ENCODE results near the gene CTBP1. TPM values are rescaled to one million over a fixed set of nuclear protein-coding genes. Genes with fewer than 3 reads are reported as not detected.
"Not testable (repeated sequence)": the region's sequence is repeated elsewhere in the genome, so short reads cannot be mapped to it uniquely, and the experiment has no call there.

Gene CTBP1
- total RNA-seq, 1 donor from 2014 or later = 203 TPM

GRCh38 chr4:1244081-1244977, 4.6 kb downstream of the CTBP1 start:
- H3K36me3 Mint-ChIP-seq (ENCODE audit: low read depth) = peaks cover 4% of the 10 kb centered on the region
- H3K9me3 Mint-ChIP-seq = no peaks in the 10 kb centered on the region
- no peak for DNase-seq (ENCODE audit: low spot score)
- no peak overlapping the region for H3K27ac Mint-ChIP-seq
- H3K27me3 Mint-ChIP-seq (ENCODE audit: insufficient read depth) = no peaks in the 10 kb centered on the region
- intact Hi-C loops (cut with micrococcal nuclease) = no loop called here
- H3K4me3 Mint-ChIP-seq = no peak overlapping the region
- H3K4me1 Mint-ChIP-seq (ENCODE audit: low read depth) = peaks cover 31% of the 10 kb centered on the region

GRCh38 chr4:1243451-1244080, 5.4 kb downstream of the CTBP1 start:
- H3K4me3 Mint-ChIP-seq = no peak overlapping the region
- no peaks in the 10 kb centered on the region for H3K9me3 Mint-ChIP-seq
- DNase-seq (ENCODE audit: low spot score) = no peak
- intact Hi-C loops (cut with micrococcal nuclease) = no loop called here
- H3K27me3 Mint-ChIP-seq (ENCODE audit: insufficient read depth) = no peaks in the 10 kb centered on the region
- peaks cover 9% of the 10 kb centered on the region for H3K36me3 Mint-ChIP-seq (ENCODE audit: low read depth)
- no peak overlapping the region for H3K27ac Mint-ChIP-seq
- H3K4me1 Mint-ChIP-seq (ENCODE audit: low read depth) = peaks cover 31% of the 10 kb centered on the region

DNA sequence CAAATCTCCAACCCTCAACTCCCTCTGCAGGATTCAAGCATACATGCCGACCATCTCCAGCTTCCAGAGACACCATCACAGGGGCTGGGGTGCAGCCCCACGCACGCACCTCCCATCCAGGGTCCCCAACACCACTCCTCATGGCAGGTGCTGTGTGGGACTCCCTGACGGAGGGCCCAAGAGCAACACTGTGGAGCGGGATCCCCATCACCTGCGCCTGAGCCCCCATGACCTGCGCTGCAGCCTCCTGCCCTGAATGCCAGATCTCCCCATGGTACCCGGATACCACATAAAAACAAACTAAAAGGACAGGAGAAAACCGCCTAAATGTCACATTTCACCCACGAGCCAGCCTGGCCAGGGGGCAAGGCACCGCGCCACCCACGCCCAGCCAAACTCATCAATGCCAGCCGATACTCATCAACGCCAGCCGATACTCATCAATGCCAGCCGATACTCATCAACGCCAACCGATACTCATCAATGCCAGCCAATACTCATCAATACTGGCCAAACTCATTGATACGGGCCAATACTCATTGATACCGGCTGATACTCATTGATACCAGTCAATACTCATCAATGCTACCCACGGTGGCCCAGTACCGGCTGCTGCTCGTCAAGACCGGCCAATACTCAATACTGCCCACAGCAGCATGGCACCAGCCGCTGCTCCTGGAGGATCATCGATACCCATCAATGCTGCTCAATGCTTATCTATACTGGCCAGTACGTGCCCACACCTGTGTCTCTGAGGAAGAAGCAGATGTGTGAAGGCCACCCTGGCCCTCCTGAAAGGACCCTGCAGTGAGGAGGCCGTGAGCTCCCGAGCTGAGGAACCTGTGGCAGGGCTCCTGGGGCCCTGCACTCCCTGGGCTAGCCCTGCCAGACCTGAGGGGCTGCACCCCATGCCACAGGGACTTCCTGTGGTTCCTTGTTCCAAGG, 6.2 kb downstream of the CTBP1 start:
- H3K4me3 Mint-ChIP-seq = no peak overlapping the region
- H3K36me3 Mint-ChIP-seq (ENCODE audit: low read depth) = peaks cover 12% of the 10 kb centered on the region
- H3K27ac Mint-ChIP-seq = peak overlapping the region; percentile 19
- H3K4me1 Mint-ChIP-seq (ENCODE audit: low read depth) = peaks cover 31% of the 10 kb centered on the region
- H3K9me3 Mint-ChIP-seq = no peaks in the 10 kb centered on the region
- H3K27me3 Mint-ChIP-seq (ENCODE audit: insufficient read depth) = no peaks in the 10 kb centered on the region
- intact Hi-C loops (cut with micrococcal nuclease) = no loop called here
- DNase-seq (ENCODE audit: low spot score) = no peak

- H3K36me3 Mint-ChIP-seq (ENCODE audit: low read depth) = peaks cover 12% of the 10 kb centered on the region
- no peak overlapping the region for H3K4me3 Mint-ChIP-seq
- intact Hi-C loops (cut with micrococcal nuclease) = no loop called here
- H3K4me1 Mint-ChIP-seq (ENCODE audit: low read depth) = peaks cover 29% of the 10 kb centered on the region
- H3K27ac Mint-ChIP-seq = no peak overlapping the region
- DNase-seq (ENCODE audit: low spot score) = no peak
- no peaks in the 10 kb centered on the region for H3K27me3 Mint-ChIP-seq (ENCODE audit: insufficient read depth)
- no peaks in the 10 kb centered on the region for H3K9me3 Mint-ChIP-seq
Measured at GRCh38 chr4:1241936-1242505, 6.9 kb downstream of the CTBP1 start.

GRCh38 chr4:1241466-1241935, 7.4 kb downstream of the CTBP1 start:
- peaks cover 12% of the 10 kb centered on the region for H3K36me3 Mint-ChIP-seq (ENCODE audit: low read depth)
- no peaks in the 10 kb centered on the region for H3K27me3 Mint-ChIP-seq (ENCODE audit: insufficient read depth)
- no peak overlapping the region for H3K4me3 Mint-ChIP-seq
- intact Hi-C loops (cut with micrococcal nuclease) = no loop called here
- no peaks in the 10 kb centered on the region for H3K9me3 Mint-ChIP-seq
- H3K27ac Mint-ChIP-seq = no peak overlapping the region
- H3K4me1 Mint-ChIP-seq (ENCODE audit: low read depth) = peaks cover 24% of the 10 kb centered on the region
- no peak for DNase-seq (ENCODE audit: low spot score)

- no peak for DNase-seq (ENCODE audit: low spot score)
- peaks cover 20% of the 10 kb centered on the region for H3K4me1 Mint-ChIP-seq (ENCODE audit: low read depth)
- no peak overlapping the region for H3K4me3 Mint-ChIP-seq
- H3K27ac Mint-ChIP-seq = no peak overlapping the region
- intact Hi-C loops (cut with micrococcal nuclease) = no loop called here
- no peaks in the 10 kb centered on the region for H3K27me3 Mint-ChIP-seq (ENCODE audit: insufficient read depth)
- H3K36me3 Mint-ChIP-seq (ENCODE audit: low read depth) = peaks cover 12% of the 10 kb centered on the region
- no peaks in the 10 kb centered on the region for H3K9me3 Mint-ChIP-seq
Measured at GRCh38 chr4:1240721-1241465, 8.0 kb downstream of the CTBP1 start.

DNA sequence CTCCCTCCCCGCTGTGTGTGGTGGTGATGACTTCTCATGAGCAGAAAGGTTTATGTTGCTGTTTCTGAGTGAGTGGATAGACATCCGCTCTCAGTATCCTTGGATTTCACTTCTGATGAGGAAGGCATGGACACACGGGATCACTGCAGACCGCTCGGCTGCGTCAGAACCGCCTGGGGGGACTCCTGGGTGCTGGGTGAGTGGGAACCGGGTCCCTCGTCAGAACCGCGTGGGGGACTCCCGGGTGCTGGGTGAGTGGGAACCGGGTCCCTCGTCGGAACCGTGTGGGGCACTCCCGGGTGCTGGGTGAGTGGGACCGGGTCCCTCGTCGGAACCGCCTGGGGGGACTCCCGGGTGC, 9.0 kb downstream of the CTBP1 start:
- Mint-ChIP-seq H3K27ac (no peak overlapping the region), H3K36me3 (ENCODE audit: low read depth) (peaks cover 20% of the 10 kb centered on the region), H3K4me3 (no peak overlapping the region)

GRCh38 chr4:1239141-1239949, 9.6 kb downstream of the CTBP1 start:
- Mint-ChIP-seq H3K27ac (no peak overlapping the region), H3K9me3 (no peaks in the 10 kb centered on the region), H3K4me3 (no peak overlapping the region), H3K36me3 (ENCODE audit: low read depth) (peaks cover 26% of the 10 kb centered on the region), H3K27me3 (ENCODE audit: insufficient read depth) (no peaks in the 10 kb centered on the region), H3K4me1 (ENCODE audit: low read depth) (peaks cover 10% of the 10 kb centered on the region)
- no peak for DNase-seq (ENCODE audit: low spot score)
- intact Hi-C loops (cut with micrococcal nuclease) = no loop called here

More for the DNA sequence above, 9.0 kb downstream of the CTBP1 start:
- Mint-ChIP-seq H3K4me1 (ENCODE audit: low read depth) (peaks cover 16% of the 10 kb centered on the region), H3K9me3 (no peaks in the 10 kb centered on the region), H3K27me3 (ENCODE audit: insufficient read depth) (no peaks in the 10 kb centered on the region)
- DNase-seq (ENCODE audit: low spot score) = no peak
- intact Hi-C loops (cut with micrococcal nuclease) = no loop called here

GRCh38 chr4:1238676-1239000, 10.3 kb downstream of the CTBP1 start:
- H3K4me1 Mint-ChIP-seq (ENCODE audit: low read depth) = peaks cover 7% of the 10 kb centered on the region
- intact Hi-C loops (cut with micrococcal nuclease) = no loop called here
- H3K27me3 Mint-ChIP-seq (ENCODE audit: insufficient read depth) = no peaks in the 10 kb centered on the region
- DNase-seq (ENCODE audit: low spot score) = no peak
- H3K4me3 Mint-ChIP-seq = no peak overlapping the region
- H3K27ac Mint-ChIP-seq = no peak overlapping the region
- H3K36me3 Mint-ChIP-seq (ENCODE audit: low read depth) = peaks cover 30% of the 10 kb centered on the region
- no peaks in the 10 kb centered on the region for H3K9me3 Mint-ChIP-seq

GRCh38 chr4:1237981-1238675, 10.8 kb downstream of the CTBP1 start:
- H3K4me1 Mint-ChIP-seq (ENCODE audit: low read depth) = peaks cover 7% of the 10 kb centered on the region
- peaks cover 32% of the 10 kb centered on the region for H3K36me3 Mint-ChIP-seq (ENCODE audit: low read depth)
- H3K27ac Mint-ChIP-seq = no peak overlapping the region
- H3K4me3 Mint-ChIP-seq = no peak overlapping the region
- DNase-seq (ENCODE audit: low spot score) = no peak
- intact Hi-C loops (cut with micrococcal nuclease) = no loop called here
- no peaks in the 10 kb centered on the region for H3K9me3 Mint-ChIP-seq
- no peaks in the 10 kb centered on the region for H3K27me3 Mint-ChIP-seq (ENCODE audit: insufficient read depth)

DNA sequence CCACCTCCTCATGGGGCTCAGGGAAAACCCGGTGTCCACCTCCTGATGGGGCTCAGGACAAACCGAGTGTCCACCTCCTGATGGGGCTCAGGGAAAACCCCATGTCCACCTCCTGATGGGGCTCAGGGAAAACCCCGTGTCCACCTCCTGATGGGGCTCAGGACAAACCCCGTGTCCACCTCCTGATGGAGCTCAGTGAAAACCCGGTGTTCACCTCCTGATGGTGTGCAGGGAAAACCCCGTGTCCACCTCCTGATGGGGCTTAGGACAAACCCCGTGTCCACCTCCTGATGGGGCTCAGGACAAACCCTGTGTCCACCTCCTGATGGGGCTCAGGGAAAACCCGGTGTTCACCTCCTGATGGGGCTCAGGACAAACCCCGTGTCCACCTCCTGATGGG, 11.7 kb downstream of the CTBP1 start:
- peaks cover 34% of the 10 kb centered on the region for H3K36me3 Mint-ChIP-seq (ENCODE audit: low read depth)
- H3K4me1 Mint-ChIP-seq (ENCODE audit: low read depth); H3K9me3 Mint-ChIP-seq; H3K27me3 Mint-ChIP-seq (ENCODE audit: insufficient read depth); H3K4me3 Mint-ChIP-seq; intact Hi-C loops (cut with micrococcal nuclease); DNase-seq (ENCODE audit: low spot score); H3K27ac Mint-ChIP-seq: not testable (repeated sequence)

Data from activated T-helper 1 cell treated with anti-CD3 and anti-CD28 coated beads, Interleukin-12 subunit alpha, Interleukin-12 subunit beta, Interleukin-2, Interleukin-4 antibody, amounts not matched to agents 30 ng/mL and 10 ng/mL and 1 ng/mL, durations not matched to agents 14 hours and 24 hours and 36 hours (primary cell).